HEK293T (cell line): ENCODE data around the gene MUC5B.

Experiments
- CTBP1 ChIP-seq: fragments of 450-650 bp; IDR thresholded peaks from 2 replicates; pipeline ENCODE4 v1.6.1; 2016; ENCODE audit warnings: borderline replicate concordance
- ELF4 ChIP-seq: fragments of 450-650 bp; IDR thresholded peaks from 2 replicates; pipeline ENCODE4 v1.6.1; 2017; ENCODE audit warnings: antibody characterized with exemption
- FOXA1 ChIP-seq: fragments of 450-650 bp; IDR thresholded peaks from 2 replicates; pipeline ENCODE4 v1.6.1; 2016; ENCODE audit warnings: mild to moderate bottlenecking
- FOXK2 ChIP-seq: fragments of 450-650 bp; IDR thresholded peaks from 2 replicates; pipeline ENCODE4 v1.6.1; 2016; ENCODE audit warnings: mild to moderate bottlenecking
- FOXM1 ChIP-seq: fragments of 450-650 bp; IDR thresholded peaks from 2 replicates; pipeline ENCODE4 v1.6.1; 2017; ENCODE audit warnings: mild to moderate bottlenecking, borderline replicate concordance
- HDGF ChIP-seq: fragments of 450-650 bp; IDR thresholded peaks from 2 replicates; pipeline ENCODE4 v1.6.1; 2017; ENCODE audit warnings: antibody characterized with exemption, borderline replicate concordance
- L3MBTL2 ChIP-seq: fragments of 450-650 bp; conservative IDR thresholded peaks from 2 replicates; pipeline ENCODE4 v1.6.1; 2016; ENCODE audit warnings: mild to moderate bottlenecking
- LEF1 ChIP-seq: fragments of 450-650 bp; IDR thresholded peaks from 2 replicates; pipeline ENCODE4 v1.6.1; 2017; ENCODE audit warnings: mild to moderate bottlenecking, borderline replicate concordance
- NFRKB ChIP-seq: fragments of 450-650 bp; IDR thresholded peaks from 2 replicates; pipeline ENCODE4 v1.6.1; 2016; ENCODE audit warnings: mild to moderate bottlenecking, moderate library complexity
- PKNOX1 ChIP-seq: fragments of 450-650 bp; IDR thresholded peaks from 2 replicates; pipeline ENCODE4 v1.6.1; 2016
- SP1 ChIP-seq: fragments of 450-650 bp; IDR thresholded peaks from 2 replicates; pipeline ENCODE4 v1.6.1; 2017
- SUZ12 ChIP-seq: fragments of 450-650 bp; IDR thresholded peaks from 2 replicates; pipeline ENCODE4 v1.6.1; 2016; ENCODE audit warnings: mild to moderate bottlenecking
- TARDBP ChIP-seq: fragments of 450-650 bp; IDR thresholded peaks from 2 replicates; pipeline ENCODE4 v1.6.1; 2016
- ZNF384 ChIP-seq: fragments of 450-650 bp; IDR thresholded peaks from 2 replicates; pipeline ENCODE4 v1.6.1; 2016

GRCh38 chr11:1177771-1178090, 45.1 kb upstream of the MUC5B start:
- TF ChIP-seq SUZ12 (no peak), TARDBP (no peak), HDGF (no peak), L3MBTL2 (no peak), ZNF384 (no peak), FOXK2 (no peak), PKNOX1 (no peak), LEF1 (no peak), SP1 (no peak), FOXA1 (no peak), ELF4 (no peak), CTBP1 (no peak), FOXM1 (no peak), NFRKB (no peak)
